Activated naive CD4-positive, alpha-beta T cell treated with Interleukin-2 at 50 U/mL for 16 hours (primary cell): Measurements from ENCODE around the gene IGSF3.
"Not testable (repeated sequence)": the region's sequence is repeated elsewhere in the genome, so short reads cannot be mapped to it uniquely, and the experiment has no call there.

ENCODE experiments used
- DNase-seq: peaks from one replicate; pipeline ENCODE4 v3.0.0-alpha.2; 2020

Gene IGSF3

DNA sequence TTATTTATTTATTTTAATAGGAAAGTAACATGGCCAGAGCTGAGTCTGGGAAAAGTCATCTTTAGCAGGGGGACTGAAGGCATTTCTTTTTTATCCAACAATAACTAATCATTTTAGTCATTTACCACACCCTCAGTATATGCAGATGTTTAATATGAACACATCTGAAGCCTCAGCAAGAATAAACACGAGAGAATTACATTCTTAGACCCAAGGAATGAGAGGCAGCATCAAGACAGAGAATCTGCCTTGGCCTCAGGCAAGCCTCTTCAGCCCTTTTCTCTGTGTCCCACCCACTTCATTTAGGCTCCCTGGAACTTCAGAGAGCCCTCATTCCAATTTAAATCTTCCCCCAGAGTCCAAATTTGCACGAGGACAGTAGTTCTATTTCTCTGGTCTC is 17.0 kb upstream of the IGSF3 start:
- no peak for DNase-seq

DNA sequence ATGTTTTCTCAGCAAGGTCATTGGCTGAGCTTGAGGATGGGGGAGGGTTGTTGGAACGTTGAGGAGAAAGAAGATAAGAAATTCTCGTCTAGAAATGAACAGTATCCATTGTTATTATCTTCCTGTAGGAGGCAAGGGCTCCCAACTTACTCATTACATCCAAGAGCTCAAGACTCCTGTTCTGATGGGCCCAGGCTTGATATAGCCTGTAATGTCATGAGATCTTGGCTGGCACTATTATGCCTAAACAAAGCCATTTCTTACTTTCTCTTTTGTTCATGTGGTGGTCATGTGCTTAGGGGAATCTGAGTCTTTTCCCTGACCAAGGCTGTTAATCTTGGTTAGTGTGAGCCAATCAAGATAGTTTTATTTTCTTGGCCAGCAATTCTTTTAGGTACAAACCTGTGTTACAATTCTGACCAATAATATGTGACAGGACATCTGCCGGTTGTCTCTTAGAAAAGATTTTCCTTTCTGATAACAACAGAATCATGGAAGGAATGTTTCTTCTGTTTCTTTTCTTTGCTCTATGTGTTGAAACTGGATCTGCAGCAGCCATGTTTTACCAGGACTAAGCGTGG is 15.2 kb upstream of the IGSF3 start:
- no peak for DNase-seq

DNA sequence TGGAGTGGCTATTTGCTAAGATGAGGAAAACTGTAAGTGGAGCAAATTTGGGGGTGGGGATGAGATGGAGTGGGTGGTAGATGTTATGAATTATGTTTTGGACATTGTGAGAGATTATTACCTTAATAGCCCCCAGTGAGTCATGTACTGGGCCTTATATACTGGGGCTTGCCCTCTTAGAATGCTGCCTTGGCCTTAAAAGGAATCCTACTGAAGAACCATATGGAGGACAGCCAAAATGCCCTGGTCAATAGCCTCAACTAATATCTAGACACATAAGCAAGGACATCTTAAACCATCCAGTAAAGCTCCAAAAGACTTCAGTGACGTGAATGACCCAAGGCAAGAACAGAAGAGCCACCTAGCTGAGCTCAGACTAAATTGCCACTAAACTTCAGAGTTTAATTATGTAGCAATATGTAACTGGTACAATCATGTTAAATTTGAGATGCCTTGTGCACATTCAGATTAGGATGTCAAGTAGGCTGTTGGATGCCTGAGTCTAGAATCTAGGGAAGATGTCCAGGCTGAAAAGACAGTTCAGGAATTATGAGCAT is 13.9 kb upstream of the IGSF3 start:
- DNase-seq, result no peak

DNA sequence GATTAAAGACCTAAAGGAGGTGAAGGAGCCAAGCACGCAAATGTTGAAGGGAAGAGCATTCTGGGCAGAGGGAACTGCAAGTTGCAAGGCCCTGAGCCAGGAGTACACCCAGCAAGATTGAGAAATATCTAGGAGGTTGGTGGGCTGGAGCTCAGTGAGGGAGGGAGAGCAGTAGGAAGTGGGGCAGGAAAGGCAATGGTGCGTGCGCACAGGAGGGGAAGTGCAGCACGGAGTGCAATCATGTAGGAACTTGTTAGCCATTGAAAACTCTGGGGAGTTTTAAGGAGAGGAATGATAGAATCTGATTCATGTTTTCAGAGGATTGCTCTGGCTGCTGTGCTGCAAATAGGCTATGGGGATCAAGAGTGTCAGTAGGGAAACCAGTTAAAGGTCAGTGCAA is 13.2 kb upstream of the IGSF3 start:
- DNase-seq, result no peak

DNA sequence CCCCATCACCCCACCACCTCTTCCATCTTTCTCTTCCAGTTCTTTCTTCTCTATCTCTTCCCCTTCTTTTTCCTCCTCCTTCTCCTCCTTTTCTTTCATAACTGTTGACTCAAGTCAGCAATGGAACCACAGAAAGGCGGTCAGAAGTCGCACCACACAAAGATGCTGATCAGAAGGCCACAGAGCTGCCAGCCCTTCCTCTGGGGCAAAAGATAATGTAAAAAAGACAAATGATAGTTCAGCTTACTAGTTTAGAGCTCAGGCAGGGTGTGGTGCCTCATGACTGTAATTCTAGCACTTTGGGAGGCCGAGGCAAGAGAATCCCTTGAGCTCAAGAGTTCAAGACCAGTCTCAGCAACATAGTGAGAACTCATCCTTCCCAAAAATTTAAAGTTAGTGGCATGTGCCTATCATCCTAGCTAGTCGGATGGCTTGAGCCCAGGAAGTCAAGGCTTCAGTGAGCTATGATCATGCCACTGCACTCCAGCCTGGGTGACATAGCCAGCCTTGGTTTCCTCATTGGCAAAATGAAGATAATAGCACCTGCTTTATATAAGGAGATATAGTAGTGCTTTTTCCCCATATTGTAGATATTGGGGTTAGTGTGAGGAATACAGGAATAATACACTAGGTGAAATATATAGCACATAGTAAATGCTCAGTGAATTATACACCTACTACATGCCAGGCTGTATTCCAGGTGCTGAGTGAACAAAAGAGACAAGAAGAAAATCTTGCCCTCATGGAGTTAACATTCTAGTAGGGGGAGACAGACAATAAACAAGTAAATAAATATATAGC is 12.5 kb upstream of the IGSF3 start:
- no peak for DNase-seq

DNA sequence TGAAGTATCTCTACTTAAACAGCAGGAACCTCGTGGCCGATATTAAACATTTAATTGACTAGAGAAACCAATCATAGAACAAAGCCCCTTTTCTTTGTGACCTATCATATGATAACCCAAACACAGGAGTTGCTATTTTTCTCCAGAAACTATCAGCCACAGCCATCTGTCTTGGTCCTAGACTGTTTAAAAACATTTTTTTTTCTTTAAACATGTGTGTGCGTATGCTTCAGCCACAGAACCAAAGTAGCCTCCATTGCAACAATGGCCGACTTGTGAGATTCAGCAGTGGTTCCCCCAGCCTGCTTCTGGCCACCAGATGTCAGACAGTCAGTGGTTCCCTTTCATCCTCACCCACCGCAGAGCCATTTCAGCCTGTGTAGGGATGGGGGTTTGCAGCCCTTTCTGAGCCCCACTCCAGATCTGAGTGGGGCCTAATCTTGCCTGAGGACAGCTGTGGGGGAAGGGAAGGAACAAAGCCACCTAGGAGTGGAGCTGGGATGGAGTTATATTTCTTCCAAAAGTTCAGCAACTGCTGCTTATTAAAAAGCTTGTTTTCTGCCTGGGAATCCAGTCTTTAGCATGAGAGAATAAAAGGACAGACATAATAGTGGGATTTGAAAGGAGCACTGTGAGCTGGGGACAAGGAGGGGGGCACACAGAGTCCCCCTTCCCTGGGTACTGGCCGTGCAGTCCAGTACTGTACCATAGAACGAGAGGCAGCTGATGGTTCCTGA is 11.7 kb upstream of the IGSF3 start:
- DNase-seq, result no peak

DNA sequence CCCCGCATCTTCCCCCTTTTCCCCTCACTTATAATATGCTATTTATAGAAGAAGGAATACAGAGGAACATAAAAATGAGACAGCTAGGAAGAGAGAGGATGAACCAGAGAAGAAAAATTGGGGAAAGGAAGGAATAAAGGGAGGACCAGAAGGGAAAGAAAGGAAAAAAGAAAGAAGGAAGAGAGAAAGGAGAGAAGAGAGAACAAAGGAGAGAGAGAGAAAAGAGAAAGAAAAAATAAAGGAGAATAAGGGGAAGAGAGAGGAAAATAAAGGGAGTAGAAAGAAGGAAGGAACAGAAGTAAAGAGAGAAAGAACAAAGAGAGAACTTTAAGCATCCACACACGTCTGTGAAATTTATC is 11.2 kb upstream of the IGSF3 start:
- DNase-seq, result no peak

DNA sequence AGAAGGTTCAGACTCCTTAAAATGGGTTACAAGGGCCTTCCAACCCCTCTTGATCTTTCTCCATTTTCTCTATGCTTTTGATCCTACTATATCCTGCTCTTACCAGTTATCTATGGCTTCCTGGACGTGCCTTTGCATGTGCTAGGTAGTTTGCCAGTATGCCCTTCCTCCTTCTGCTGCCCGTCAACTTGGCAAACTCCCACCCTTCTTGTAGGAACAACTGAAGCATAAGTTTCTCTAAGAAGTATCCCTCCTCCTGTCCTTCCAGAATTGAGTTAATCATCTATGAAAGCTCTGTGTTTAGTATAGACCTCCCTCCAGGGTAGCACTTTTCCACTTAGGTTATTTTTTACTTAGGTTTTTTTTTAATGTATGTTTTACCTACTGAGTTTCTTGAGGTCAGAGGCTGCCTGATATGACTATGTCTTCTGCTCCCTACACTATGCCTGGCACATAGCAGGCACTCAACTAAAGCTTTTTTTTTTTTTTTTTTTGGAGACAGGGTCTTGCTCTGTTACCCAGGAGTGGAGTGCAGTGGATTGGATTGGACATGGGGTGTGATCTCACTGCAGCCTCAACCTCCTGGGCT is 10.0 kb upstream of the IGSF3 start:
- DNase-seq, result no peak

DNA sequence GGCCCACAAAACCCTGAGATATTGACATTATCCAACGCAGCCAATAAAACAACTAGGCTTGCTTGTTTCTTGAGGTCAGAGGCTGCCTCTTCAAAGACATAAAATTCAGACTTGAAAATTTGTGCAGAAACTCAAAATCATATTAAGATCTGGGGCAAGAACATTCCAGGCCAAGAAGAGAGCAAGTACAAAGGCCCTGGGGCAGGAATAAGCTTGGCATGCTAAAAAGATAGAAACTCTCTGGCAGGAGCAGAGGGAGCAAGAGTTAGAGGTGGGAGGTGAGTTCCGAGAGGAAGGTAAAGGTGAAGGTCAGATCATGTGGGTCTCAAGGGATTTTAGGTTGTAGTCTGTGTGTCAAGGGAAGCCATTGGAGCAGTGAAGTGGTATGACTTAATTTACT is 8.8 kb upstream of the IGSF3 start:
- DNase-seq, result no peak

DNA sequence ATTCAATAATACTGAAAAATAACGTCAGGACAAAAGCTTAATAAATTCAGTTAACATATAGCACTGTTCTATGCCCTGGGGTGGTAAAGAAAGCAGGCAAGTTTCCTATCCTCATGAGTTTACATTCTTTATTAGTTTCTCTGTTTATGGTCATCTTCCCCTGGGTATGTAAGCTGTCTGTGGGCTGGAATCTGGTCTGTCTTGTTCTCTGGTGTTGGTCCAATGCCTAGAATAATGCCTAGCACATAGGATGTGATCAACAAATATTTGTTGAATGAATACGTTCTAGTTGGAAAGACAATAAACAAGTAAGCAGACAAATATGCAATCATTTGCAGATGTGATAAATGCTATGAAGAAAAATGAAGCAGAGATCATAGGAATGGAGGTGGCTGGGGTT is 7.2 kb upstream of the IGSF3 start:
- no peak for DNase-seq

DNA sequence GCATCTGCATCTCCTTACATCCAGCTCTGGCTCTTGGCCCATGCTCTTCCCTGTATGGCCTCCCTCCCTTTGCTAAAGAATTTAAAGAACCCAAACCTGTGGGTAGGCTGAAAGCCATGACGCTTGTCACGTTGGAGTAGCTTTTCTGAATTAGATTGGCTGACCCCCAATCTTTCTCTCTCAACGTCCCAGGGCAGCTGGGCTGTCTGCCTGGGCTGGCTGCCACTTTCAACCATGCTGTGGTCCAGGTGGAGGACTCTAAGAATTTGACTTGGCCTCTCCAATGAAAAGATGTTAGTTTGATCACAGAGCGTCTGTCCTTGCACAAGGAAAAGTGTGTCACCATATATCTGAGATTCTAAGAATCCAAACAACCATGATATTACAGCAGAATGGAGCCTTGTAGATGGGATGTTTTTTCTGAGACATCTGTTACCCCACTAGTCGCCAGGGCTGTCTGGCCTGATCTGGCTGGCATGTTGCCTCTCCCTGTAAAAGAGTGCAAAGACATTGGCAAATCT is 6.5 kb upstream of the IGSF3 start:
- no peak for DNase-seq

DNA sequence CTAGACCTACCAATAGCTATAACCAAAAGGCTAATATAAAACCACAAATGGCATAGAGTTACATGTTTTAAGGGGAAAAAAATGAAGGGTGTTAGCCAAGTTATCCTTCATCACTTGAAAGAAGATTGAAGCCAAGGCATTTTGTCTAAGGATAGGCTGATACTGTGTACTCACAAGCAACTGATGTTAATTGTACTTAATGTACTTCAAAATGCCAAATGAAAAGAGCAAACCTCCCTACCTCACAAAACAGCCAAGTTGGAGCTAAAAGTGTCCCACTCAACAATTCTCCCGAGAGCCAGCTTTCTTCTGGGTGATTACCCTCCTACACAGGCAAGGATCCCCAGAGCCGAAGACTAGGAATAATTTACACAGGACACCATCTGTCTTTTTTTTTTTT is 4.4 kb upstream of the IGSF3 start:
- DNase-seq, result no peak

DNA sequence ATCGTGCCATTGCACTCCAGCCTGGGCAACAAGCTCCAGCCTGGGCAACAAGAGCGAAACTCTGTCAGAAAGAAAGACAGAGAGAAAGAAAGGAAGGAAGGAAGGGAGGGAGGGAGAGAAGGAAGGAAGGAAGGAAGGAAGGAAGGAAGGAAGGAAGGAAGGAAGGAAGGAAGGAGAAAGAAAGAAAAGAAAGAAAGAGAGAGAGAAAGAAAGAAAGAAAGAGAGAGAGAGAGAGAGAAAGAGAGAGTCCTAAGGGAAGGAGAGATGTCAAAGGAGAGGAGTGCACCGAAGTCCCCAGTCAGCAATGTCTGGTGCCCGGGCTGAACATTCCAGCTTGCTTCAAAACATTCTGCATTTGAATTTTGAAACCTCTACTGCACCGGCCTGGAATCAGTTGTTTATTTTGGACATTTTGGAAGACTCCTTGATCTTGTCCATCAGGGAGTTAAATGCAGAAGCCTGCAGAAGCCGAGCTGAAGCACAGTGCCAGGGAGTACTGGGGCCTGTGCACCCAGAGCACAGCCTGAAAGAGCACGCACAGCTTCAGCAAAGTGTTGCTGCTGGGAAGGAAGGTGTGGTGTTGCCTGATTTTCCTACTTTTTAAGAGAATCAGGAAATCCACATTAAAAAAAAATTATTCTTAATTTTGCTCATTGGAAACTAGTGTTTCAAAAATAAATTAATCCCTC is 3.7 kb upstream of the IGSF3 start:
- DNase-seq, result no peak

DNA sequence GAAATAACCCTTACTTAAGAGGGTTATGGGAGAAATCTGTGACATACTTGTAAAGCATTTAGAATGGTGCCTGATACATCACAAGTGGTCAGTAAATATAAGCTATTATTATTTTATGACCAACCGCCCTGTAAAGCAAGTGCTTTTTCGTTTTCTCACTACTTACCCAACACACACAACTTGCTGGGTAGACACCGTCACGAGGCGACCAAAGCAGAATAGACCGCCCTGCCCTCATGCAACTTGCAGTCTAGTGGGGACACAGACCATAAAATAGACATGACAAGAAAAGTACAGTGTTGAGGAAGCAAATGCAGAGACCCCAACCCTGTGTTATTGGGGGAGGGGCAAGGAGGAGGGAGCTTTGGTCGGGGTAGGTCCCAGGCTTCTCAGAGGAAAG is 744 bp upstream of the IGSF3 start:
- no peak for DNase-seq

DNA sequence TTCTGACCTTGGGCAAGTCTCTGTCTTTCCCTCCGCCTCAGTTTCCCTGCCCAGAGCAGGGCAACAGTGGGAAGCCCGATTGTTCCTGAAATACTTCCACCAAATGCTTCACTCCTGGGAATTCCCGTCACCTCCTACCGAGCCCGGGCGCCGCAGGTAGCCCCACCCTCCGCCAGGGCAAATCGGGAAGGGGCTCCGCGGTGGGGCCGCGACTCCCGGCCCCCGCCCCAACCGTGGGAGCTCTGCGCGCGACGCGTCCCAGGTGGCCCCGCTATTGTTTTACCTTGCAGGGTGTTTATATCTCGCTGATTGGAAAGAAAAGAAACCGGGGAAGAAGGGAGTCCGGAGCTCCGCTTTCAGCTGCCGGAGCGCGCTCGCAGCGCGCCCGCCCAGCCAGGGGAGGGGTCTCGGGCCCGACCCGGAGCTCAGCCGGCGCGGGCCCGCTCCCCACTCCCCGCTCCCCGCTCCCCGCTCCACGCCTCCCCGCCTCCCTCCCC is 407 bp downstream of the IGSF3 start:
- peak; percentile 3 for DNase-seq

DNA sequence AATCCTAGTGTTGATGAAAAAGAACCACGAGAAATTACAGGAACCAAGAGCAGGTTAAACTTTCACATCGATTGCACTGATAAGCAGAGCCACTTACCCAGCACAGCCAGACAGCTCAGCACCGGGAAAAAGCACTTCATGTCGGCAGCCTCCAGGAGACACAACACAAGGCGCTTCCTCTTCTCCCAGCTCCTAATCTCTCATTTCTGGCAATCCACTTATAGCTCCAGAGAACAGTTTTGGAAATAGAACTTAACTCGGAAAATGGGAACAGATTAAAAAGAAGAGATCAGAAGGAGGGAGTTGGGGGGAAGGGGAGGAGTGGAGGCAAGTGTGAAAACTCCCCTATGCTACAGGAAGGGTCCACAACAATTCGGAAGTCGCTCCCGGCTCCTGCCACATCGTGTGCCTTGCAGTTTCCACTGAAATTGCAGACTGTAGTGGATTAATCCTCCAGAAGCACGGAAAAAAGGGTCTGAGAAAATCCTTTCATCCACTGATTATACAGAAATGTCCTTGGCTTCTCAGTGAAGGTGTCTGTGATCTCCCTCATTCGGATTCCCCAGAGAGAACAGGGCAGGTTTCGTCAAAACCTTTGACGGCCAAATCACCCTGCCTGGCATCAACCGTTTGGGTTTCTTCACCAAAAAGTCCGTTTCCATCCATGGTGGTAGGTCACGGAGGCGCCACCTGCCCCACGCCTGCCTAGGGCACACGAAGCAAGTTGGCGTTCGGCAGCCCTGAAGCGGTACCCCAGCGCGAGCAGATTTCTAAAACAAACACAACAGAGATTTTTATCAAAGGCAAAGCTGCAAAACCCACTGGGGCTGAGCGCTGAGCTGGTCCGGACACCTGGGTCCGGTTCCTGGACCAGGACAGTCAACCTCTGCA is 1.1 kb downstream of the IGSF3 start:
- DNase-seq, result peak; percentile 12

DNA sequence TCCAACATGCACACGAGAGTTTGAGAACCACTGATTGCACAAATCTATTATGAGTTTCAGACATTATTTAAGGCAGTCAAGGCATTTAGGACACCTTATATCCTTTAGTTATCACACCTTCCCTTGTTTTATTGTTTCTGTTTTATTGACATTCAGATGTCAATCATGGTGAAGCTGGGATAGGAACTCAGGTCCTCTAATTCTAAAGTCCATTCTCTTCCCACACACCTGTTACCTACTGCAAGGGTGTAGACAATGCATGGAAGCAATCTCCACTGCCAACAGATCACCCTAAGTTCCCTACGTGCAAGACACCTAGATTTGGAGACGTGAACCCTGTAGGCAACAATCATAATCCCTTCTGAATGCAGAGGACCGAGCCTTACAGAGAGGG is 2.6 kb downstream of the IGSF3 start:
- no peak for DNase-seq

DNA sequence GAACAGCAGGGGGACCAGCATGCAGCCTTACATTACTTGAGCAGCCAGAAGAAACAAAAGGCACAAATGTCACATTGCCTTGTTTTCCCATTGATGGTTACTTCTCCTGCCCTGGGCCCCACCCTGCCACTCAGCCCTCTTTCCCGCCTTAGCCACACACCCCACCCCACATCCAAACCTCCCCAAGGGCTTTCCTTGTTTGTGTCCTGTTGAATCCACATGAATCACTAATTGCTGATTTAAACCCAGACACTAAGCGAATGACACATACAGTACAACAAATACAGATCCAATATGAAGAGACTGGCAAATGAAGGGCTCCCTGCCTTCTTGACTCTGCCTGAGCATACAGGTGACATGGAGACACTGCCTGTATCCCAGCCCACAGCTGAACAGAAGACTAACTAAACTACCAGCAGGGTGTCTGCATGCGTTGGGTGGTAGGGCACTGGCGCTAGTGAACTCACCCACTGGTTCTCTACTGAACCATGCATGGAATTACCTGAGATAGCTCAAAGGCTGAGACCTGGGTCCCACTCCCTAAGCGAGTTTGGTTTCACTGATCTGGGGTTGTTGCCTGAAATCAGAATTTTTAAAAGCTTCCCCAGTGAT is 3.1 kb downstream of the IGSF3 start:
- no peak for DNase-seq

DNA sequence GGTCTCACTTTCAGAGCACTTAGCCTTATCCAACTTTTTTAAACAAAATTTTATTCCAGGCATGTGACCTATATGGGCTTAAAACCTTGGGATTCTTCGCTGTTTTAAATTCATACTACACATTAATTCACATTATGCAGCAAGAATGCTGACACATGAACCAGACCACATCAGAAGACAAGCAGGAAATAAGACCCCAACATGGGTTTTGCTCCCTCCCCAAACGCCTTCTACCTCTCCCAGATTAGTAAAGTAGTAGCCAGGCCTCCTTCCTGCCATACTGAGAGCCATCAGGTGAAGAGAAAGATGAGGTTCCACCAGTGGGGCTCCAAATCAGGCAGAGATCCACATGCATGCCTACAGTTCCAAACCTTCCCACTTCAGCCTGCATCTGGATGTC is 3.7 kb downstream of the IGSF3 start:
- no peak for DNase-seq

DNA sequence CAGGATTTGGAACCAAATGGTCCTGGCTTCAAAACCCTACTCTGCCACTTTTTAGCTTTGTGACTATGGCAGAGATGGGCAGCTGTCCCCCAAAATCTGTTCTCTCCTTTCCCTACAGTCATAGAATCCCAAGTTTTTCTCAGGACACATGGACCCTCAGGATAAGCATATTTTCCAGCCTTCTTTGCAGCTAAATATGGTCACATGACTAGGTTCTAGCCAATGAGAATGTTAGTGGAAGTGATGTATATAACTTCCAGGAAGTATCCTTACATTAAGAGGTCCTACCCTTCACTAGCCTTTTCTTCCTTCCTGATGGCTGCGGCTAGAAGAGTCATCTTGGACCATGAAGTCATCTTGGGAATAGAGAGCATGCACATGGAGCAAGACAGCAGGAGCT is 5.9 kb downstream of the IGSF3 start:
- DNase-seq, result no peak

DNA sequence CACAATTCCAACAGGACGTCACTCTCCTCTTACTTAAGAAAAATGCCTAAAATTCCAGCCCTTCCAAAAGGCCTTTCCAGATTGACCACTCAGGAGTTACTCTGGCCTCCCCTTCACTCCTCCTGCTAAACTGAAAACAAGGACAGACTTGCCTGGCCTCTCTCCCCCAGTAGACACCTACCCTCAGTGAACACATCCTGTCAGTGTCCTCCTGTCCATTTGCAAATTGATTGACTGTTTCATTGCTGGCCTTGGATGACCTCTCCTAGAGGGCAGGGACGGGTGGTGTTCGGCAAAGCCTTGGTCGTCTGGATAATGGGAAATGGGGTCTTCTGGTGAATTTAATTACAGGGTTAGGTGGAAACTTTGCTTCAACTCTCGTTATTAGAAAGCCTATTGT is 8.9 kb downstream of the IGSF3 start:
- not testable (repeated sequence) for DNase-seq
